Epithelial cell of proximal tubule (primary cell): Measurements from ENCODE around the gene TTC39B. TPM values are rescaled to one million over a fixed set of nuclear protein-coding genes. Genes with fewer than 3 reads are reported as not detected.
"Not testable (repeated sequence)": the region's sequence is repeated elsewhere in the genome, so short reads cannot be mapped to it uniquely, and the experiment has no call there.

Experiments
- DNase-seq: peaks from one replicate; pipeline ENCODE4 v3.0.0-alpha.2; 2011; ENCODE audit warnings: low read depth
- H3K4me3 ChIP-seq: 2 replicates; pipeline ENCODE4 v1.5.1; 2011; ENCODE audit warnings: low read depth, mild to moderate bottlenecking, low read length
- total RNA-seq: library from RNA; depleted of rRNA; stranded (reverse); fragments of >200 nt; gene quantifications from 2 replicates; pipeline ENCODE4 v1.2.3, GENCODE V29; 2015
- TF ChIP-seq, protein P1 (sequence below): conservative IDR thresholded peaks from 2 replicates; pipeline ENCODE4 v1.5.1; 2012; ENCODE audit warnings: low read depth, mild to moderate bottlenecking, low read length

TTC39B gene
- total RNA-seq, 1 donor from 2014 or later, result 5.2 TPM

GRCh38 chr9:15243081-15243480 lies 63.9 kb downstream of the TTC39B start:
- no peak for DNase-seq
- H3K4me3 ChIP-seq, result no peak overlapping the region
- TF ChIP-seq, protein P1, sequence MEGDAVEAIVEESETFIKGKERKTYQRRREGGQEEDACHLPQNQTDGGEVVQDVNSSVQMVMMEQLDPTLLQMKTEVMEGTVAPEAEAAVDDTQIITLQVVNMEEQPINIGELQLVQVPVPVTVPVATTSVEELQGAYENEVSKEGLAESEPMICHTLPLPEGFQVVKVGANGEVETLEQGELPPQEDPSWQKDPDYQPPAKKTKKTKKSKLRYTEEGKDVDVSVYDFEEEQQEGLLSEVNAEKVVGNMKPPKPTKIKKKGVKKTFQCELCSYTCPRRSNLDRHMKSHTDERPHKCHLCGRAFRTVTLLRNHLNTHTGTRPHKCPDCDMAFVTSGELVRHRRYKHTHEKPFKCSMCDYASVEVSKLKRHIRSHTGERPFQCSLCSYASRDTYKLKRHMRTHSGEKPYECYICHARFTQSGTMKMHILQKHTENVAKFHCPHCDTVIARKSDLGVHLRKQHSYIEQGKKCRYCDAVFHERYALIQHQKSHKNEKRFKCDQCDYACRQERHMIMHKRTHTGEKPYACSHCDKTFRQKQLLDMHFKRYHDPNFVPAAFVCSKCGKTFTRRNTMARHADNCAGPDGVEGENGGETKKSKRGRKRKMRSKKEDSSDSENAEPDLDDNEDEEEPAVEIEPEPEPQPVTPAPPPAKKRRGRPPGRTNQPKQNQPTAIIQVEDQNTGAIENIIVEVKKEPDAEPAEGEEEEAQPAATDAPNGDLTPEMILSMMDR, result no peak

DNA sequence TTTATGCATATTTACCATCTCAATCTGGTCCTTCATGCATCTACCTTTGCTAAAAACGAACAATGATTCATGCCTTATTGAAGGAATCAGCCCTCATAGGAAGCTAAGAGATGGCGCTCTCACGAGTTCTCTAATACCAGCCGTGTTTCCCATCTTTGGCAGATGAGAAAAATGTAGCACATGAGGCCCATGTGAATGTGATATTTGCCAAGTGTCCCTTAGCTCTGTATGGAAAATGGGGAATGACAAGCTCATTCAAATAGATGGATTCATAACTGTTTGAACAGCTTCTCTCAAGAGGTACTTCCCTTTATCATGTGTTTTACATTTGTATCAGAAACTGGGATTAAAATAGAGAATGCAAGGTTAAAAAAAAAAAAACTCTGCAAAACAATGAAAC lies 66.1 kb downstream of the TTC39B start:
- no peak overlapping the region for H3K4me3 ChIP-seq
- no peak for DNase-seq

DNA sequence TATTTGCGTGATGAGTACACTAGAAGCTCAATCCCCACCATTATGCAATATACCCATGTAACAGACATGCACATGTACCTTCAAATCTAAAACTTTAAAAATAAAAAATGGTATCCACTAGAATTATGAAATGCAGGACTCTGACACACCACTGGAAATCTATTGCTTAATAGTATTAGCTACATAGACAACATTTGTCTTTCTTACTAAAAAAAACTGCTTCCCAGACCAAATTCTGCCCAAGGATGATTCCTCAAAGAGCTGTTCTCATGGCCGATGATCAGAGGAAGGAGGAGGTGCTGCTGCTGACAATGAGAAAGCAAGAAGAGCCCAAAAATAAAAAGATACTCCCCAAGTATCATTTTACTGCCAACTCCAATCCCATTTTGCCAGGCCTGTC lies 67.2 kb downstream of the TTC39B start:
- TF ChIP-seq, protein P1, result no peak
- no peak overlapping the region for H3K4me3 ChIP-seq

More for the DNA sequence above, 66.1 kb downstream of the TTC39B start:
- TF ChIP-seq, protein P1, result no peak

GRCh38 chr9:15238646-15239045 lies 68.4 kb downstream of the TTC39B start:
- H3K4me3 ChIP-seq, result no peak overlapping the region
- DNase-seq, result no peak
- TF ChIP-seq, protein P1, result no peak

More for the DNA sequence above, 67.2 kb downstream of the TTC39B start:
- DNase-seq, result no peak

DNA sequence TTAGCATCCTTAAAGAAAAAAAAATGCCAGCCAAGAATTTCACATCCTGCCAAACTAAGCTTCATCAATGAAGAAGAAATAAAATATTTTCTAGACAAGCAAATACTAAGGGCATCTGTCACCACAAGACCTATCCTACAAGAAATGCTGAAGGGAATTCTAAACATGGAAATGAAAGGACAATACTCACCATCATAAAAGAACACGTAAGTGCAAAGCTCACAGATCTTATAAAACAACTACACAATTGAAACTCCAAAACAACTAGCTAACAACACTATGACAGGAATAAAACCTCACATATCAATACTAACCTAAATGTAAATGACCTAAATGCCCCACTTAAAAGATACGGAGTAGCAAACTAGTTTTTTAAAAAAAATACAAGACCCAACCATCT lies 71.4 kb downstream of the TTC39B start:
- TF ChIP-seq, protein P1, result no peak
- no peak for DNase-seq

DNA sequence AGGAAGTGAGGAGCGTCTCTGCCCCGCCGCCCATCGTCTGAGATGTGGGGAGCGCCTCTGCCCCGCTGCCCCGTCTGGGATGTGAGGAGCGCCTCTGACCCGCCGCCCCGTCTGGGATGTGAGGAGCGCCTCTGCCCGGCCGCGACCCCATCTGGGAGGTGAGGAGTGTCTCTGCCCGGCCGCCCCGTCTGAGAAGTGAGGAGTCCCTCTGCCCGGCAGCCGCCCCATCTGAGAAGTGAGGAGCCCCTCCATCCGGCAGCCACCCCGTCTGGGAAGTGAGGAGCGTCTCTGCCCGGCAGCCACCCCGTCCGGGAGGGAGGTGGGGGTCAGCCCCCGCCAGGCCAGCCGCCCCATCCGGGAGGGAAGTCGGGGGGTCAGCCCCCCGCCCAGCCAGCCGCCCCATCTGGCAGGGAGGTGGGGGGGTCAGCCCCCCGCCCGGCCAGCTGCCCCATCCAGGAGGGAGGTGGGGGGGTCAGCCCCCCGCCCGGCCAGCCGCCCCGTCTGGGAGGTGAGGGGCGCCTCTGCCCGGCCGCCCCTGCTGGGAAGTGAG lies 73.0 kb downstream of the TTC39B start:
- H3K4me3 ChIP-seq, DNase-seq: not testable (repeated sequence)

More for the DNA sequence above, 71.4 kb downstream of the TTC39B start:
- H3K4me3 ChIP-seq, result no peak overlapping the region

- not testable (repeated sequence) for H3K4me3 ChIP-seq, DNase-seq
Observed at GRCh38 chr9:15232706-15233280, 74.2 kb downstream of the TTC39B start.
